Heart right ventricle (tissue), 16 donors: ENCODE data around the gene DDX5. TPM values are rescaled to one million over a fixed set of nuclear protein-coding genes. Genes with fewer than 3 reads are reported as not detected.
"Not testable (repeated sequence)": the region's sequence is repeated elsewhere in the genome, so short reads cannot be mapped to it uniquely, and the experiment has no call there.

ENCODE experiments used
- ATAC-seq, 8 donors: fragments of 200-7000 bp; cut with Tn5 transposase; one replicate each; pipeline ENCODE4 v1.9.1; 2020; ENCODE audit warnings: mild to moderate bottlenecking in 8 of 8, moderate library complexity in 8 of 8, moderate number of reproducible peaks in 1 of 8
- DNase-seq, 2 donors: peaks; one replicate each; pipeline ENCODE4 v3.0.0-alpha.2; 2020
- H3K27ac ChIP-seq, 10 donors: fragments of 200-600 bp; sonication (generic) in 2 of 10; one replicate each; pipeline versions ENCODE4 v1.5.0 to v1.8.0; 2020 to 2022; ENCODE audit warnings: mild to moderate bottlenecking in 3 of 10
- H3K27me3 ChIP-seq, 7 donors: fragments of 200-600 bp; one replicate each; pipeline ENCODE4 v1.8.0; 2021 to 2022; ENCODE audit warnings: mild to moderate bottlenecking in 2 of 7
- H3K36me3 ChIP-seq, 9 donors: fragments of 200-600 bp; sonication (generic) in 1 of 9; one replicate each; pipeline versions ENCODE4 v1.5.0 to v1.8.0; 2020 to 2022; ENCODE audit warnings: mild to moderate bottlenecking in 2 of 9
- H3K4me1 ChIP-seq, 9 donors: fragments of 200-600 bp; sonication (generic) in 1 of 9; one replicate each; pipeline versions ENCODE4 v1.5.0 to v1.8.0; 2020 to 2022; ENCODE audit warnings: mild to moderate bottlenecking in 4 of 9
- H3K4me3 ChIP-seq, 10 donors: fragments of 200-600 bp; sonication (generic) in 2 of 10; one replicate each; pipeline versions ENCODE4 v1.5.0 to v1.8.0; 2020 to 2022; ENCODE audit warnings: mild to moderate bottlenecking in 7 of 10, moderate library complexity in 2 of 10
- H3K9me3 ChIP-seq, 11 donors: fragments of 200-600 bp in 10 of 11; sonication (generic) in 2 of 11; one replicate each; pipeline versions ENCODE4 v1.5.0 to v1.8.0; 2013 to 2022; ENCODE audit warnings: mild to moderate bottlenecking in 2 of 11, control low read depth in 1 of 11, moderate library complexity in 1 of 11
- WGBS, 2 donors: extraction: QIAGEN DNeasy Blood & Tissue Kit; methylation state at CpG; one replicate each; pipeline ENCODE4 v1.1.7; 2013; ENCODE audit warnings: inconsistent platforms in 1 of 2; 5-methylcytosine and 5-hydroxymethylcytosine counted together
- intact Hi-C, 10 donors: fragments of 100-400 bp; cut with DNase I; formaldehyde crosslinking; loops; one replicate each; pipeline versions ENCODE4 v1.11.1 to v1.14.2; 2022
- polyA plus RNA-seq, 2 donors: library from polyadenylated mRNA; stranded (reverse); fragments of 200-250 nt; gene quantifications; one replicate each; pipeline ENCODE4 v1.2.3, GENCODE V29; 2013
- total RNA-seq, 10 donors: library from RNA; stranded (reverse); fragmentation: NEBNext Ultra II Directional in 3 of 10; extraction: Animal tissue kit (Norgen Biotek cat#: 25700) in 3 of 10; gene quantifications; one replicate each; pipeline versions ENCODE4 v1.2.1 to v1.2.4, GENCODE V29; 2021 to 2023
- TF ChIP-seq, protein P1 (sequence below), 9 donors: fragments of 200-600 bp; sonication (generic) in 2 of 9; IDR thresholded peaks; one replicate each; pipeline versions ENCODE4 v1.5.0 to v1.8.0; 2021 to 2022; ENCODE audit warnings: antibody characterized with exemption in 9 of 9, mild to moderate bottlenecking in 5 of 9, moderate library complexity in 1 of 9
- donor health status: Arrhythmogenic right ventricular cardiomyopathy.
- donor health status: ischemic (EF 13 %, LVEDD 7.1; RV severe dilation, severe dysfunction).
- donor health status: healthy with polysubstance abuse.
- donor health status: DM: no; HTN: yes; CAD: no.
- donor health status: DM: no; HTN: no; CAD: no.
- donor health status: ischemic (EF 25% LVEDD 6.9; RV normal size, moderate dysfunction).
- donor health status: ischemic (EF 25% LVEDD 5.7; RV mildly dilated, moderate dysfunction).
- donor health status: healthy.
- donor health status: DM: yes; HTN: yes; CAD: no.
- donor health status: Ischemic cardiomyopathy.
- donor health status: ischemic (EF 35%, LVEDD 5.7; RV mildly dilated, moderate dysfunction).
- donor health status: nonischemic (EF 11% LVEDD 7.7; RV severe dilation, severe dysfunction).
- donor health status: DM: yes; HTN: yes; CAD: no.
- donor health status: PGD.
- donor health status: ischemic (EF 29% LVEDD 5.4; RV normal size, mild dysfunction).
- donor health status: nonischemic (EF 23%, LVEDD 6.1; RV moderate dilation, normal function).

The DDX5 gene
- total and polyA plus RNA-seq, 12 donors, result 215 to 474 (median 349) TPM

- DNase-seq, result peak; percentile 92 to 94
- H3K4me3 ChIP-seq, result peak within 1 kb of the TSS; percentile 42 to 85 (median 76)
- intact Hi-C loops, result loop anchor here in 5 of 10 donors (1.0 to 10.0 kb wide), 6 partner anchors 9 to 192 kb away; partner anchors contain the start of genes CEP95 (in 1 of the 5) and DDX5 (in 1 of the 5)
- no peaks in the 10 kb centered on the region for H3K9me3 ChIP-seq
- ATAC-seq, result peak; percentile 94 to 98 (median 97)
- WGBS, 2 donors, result 1% methylated on average over 50 of the region's 50 CpGs
- H3K4me1 ChIP-seq, result peaks cover 13 to 80% (median 69%) of the 10 kb centered on the region in 9 donors
- peaks cover 0 to 65% (median 43%) of the 10 kb centered on the region in 9 donors for H3K36me3 ChIP-seq
- peak within 1 kb of the TSS; percentile 39 to 91 (median 82) for H3K27ac ChIP-seq
- TF ChIP-seq, protein P1, sequence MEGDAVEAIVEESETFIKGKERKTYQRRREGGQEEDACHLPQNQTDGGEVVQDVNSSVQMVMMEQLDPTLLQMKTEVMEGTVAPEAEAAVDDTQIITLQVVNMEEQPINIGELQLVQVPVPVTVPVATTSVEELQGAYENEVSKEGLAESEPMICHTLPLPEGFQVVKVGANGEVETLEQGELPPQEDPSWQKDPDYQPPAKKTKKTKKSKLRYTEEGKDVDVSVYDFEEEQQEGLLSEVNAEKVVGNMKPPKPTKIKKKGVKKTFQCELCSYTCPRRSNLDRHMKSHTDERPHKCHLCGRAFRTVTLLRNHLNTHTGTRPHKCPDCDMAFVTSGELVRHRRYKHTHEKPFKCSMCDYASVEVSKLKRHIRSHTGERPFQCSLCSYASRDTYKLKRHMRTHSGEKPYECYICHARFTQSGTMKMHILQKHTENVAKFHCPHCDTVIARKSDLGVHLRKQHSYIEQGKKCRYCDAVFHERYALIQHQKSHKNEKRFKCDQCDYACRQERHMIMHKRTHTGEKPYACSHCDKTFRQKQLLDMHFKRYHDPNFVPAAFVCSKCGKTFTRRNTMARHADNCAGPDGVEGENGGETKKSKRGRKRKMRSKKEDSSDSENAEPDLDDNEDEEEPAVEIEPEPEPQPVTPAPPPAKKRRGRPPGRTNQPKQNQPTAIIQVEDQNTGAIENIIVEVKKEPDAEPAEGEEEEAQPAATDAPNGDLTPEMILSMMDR (IDR thresholded peaks at IDR 0.05), result peak in 7 of 9 donors; percentile 16 to 54 (median 49)
- H3K27me3 ChIP-seq, result no peaks in the 10 kb centered on the region
Measured at GRCh38 chr17:64496786-64497564, 9.1 kb downstream of the DDX5 start, which contains the start of gene POLG2. POLG2 (minus strand) TSS chr17:64497054; CDS start chr17:64496968, 86 bp downstream.

DNA sequence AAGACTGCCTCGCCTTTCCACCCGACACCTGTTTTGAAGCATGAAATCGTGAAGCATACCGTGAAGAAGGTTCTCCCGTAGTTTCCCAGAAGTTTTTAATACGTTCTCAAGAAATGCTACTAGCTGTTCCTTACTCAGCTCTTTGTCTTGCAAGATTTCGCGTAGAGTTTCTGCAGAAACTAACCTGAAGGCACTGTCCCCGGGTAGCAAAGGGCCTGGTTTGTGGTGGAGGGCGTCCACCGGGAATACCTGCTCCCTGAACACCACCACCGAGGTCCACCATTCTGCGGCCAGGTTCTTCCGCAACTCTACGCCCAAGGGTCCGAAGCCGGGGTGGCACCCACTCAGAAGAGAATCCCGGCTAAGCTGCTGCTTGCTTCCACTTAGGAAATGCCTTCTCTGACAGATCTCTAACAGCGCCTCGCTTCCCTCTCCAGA is 9.7 kb downstream of the DDX5 start:
- Histone ChIP-seq H3K4me1 (peaks cover 10 to 74% (median 63%) of the 10 kb centered on the region in 9 donors), H3K36me3 (peaks cover 0 to 64% (median 39%) of the 10 kb centered on the region in 9 donors), H3K27ac (peak overlapping the region; percentile 39 to 91 (median 82)), H3K27me3 (no peaks in the 10 kb centered on the region), H3K4me3 (peak overlapping the region; percentile 42 to 85 (median 76)), H3K9me3 (no peaks in the 10 kb centered on the region)
- TF ChIP-seq, protein P1 (IDR thresholded peaks at IDR 0.05), result no peak
- DNase-seq, result no peak
- WGBS, 2 donors, result 0 to 2% methylated on average over 20 of the region's 20 CpGs
- intact Hi-C loops, result loop anchor here in 5 of 10 donors (5.0 to 10.0 kb wide), 5 partner anchors 148 to 192 kb away; no protein-coding TSS in a partner anchor
- ATAC-seq, result peak in 1 of 8 donors; percentile 5

DNA sequence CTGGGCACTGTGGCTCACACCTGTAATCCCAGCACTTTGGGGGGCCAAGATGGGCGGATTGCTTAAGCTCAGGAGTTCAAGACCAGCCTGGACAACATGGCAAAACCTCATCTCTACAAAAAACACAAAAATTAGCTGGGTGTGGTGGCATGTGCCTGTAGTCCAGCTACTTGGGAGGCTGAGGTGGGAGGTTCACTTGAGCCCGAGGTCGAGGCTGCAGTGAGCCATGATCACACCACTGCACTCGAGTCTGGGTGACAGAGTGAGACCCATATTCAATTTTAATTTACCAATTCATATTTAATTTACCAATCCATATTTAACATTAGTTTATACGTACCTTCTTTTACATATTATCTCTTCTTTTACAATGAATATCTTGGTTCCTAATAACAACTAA is 10.8 kb downstream of the DDX5 start:
- not testable (repeated sequence) for DNase-seq, H3K27me3 ChIP-seq, H3K27ac ChIP-seq, H3K9me3 ChIP-seq, ATAC-seq
- intact Hi-C loops, result loop anchor here in 5 of 10 donors (5.0 to 10.0 kb wide), 5 partner anchors 150 to 190 kb away; no protein-coding TSS in a partner anchor
- peaks cover 0 to 64% (median 30%) of the 10 kb centered on the region in 9 donors for H3K36me3 ChIP-seq
- H3K4me1 ChIP-seq, result peaks cover 10 to 63% (median 54%) of the 10 kb centered on the region in 9 donors
- WGBS, 2 donors, result 93 to 97% methylated on average over 5 of the region's 5 CpGs
- peak overlapping the region in 5 of 10 donors; percentile 62 to 80 (median 77) for H3K4me3 ChIP-seq

DNA sequence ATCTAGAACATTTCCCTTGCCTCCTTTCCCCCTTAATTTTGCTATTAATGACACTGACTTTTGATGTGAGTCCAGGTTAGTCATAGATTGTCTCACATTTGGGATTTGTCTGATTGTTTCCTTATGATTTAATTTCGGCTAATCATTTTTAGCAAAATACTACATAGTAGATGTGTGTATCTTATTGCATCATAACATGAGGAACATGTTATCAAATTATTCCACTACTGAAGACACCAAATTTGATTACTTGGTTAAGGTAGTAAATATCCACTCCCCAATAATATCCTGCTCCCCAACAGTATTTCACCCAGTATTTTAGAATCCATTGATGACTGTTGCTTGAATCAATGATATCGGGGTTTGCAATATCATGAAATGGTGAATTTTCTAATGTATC is 12.0 kb downstream of the DDX5 start:
- ATAC-seq (no peak), DNase-seq (no peak)
- WGBS, 2 donors, result 93 to 96% methylated on average over 2 of the region's 2 CpGs
- Histone ChIP-seq H3K9me3 (no peaks in the 10 kb centered on the region), H3K27me3 (no peaks in the 10 kb centered on the region), H3K4me1 (peaks cover 10 to 51% (median 42%) of the 10 kb centered on the region in 9 donors), H3K4me3 (no peak overlapping the region), H3K36me3 (peaks cover 0 to 64% (median 22%) of the 10 kb centered on the region in 9 donors), H3K27ac (no peak overlapping the region)
- TF ChIP-seq, protein P1 (IDR thresholded peaks at IDR 0.05), result no peak
- intact Hi-C loops, result loop anchor here in 9 of 10 donors (5.0 to 10.0 kb wide), 7 partner anchors 72 to 189 kb away; no protein-coding TSS in a partner anchor
